ENCODE measurements around the gene MCAT. TPM values are rescaled to one million over a fixed set of nuclear protein-coding genes. Genes with fewer than 3 reads are reported as not detected.

Gene MCAT
- total RNA-seq, 1 donor from 2014 or later, result 16.2 TPM

- DNase-seq (ENCODE audit: low read depth, low spot score), result no peak
Measured at GRCh38 chr22:43094085-43094484, 49.1 kb downstream of the MCAT start.

GRCh38 chr22:43092085-43092484 is 51.1 kb downstream of the MCAT start:
- DNase-seq (ENCODE audit: low read depth, low spot score), result no peak

GRCh38 chr22:43090130-43090789 is 52.9 kb downstream of the MCAT start:
- peak; percentile 59 for DNase-seq (ENCODE audit: low read depth, low spot score)

- DNase-seq (ENCODE audit: low read depth, low spot score), result peak; percentile 47
Measured at GRCh38 chr22:43088984-43089717, 54.0 kb downstream of the MCAT start, which contains the start of gene TTLL1. TTLL1 (minus strand) TSS chr22:43089391; CDS start chr22:43075586, 13,805 bp downstream.

- no peak for DNase-seq (ENCODE audit: low read depth, low spot score)
Measured at GRCh38 chr22:43088627-43088983, 54.6 kb downstream of the MCAT start.

- no peak for DNase-seq (ENCODE audit: low read depth, low spot score)
Measured at GRCh38 chr22:43085658-43086606, 57.3 kb downstream of the MCAT start.

Other genes starting within 250 kb of the MCAT start
- 62.1 and 67.5 TPM in 2 replicates for gene PACSIN2, start 128.2 kb downstream of the MCAT start, total RNA-seq
- gene TTLL1, start 54.0 kb downstream of the MCAT start, total RNA-seq, result 9.0 and 13.5 TPM in 2 replicates
- 0.46 and 0.74 TPM in 2 replicates for gene BIK, start 32.6 kb downstream of the MCAT start, total RNA-seq
- gene TSPO, start 8.2 kb upstream of the MCAT start, total RNA-seq, result 207 and 342 TPM in 2 replicates
- 37.3 and 45.2 TPM in 2 replicates for gene TTLL12, start 43.7 kb upstream of the MCAT start, total RNA-seq
- gene SCUBE1, start 200.0 kb upstream of the MCAT start, total RNA-seq, result not detected in 2 replicates

All from pulmonary artery endothelial cell (primary cell).